GM21390 (cell line): Measurements from ENCODE around the gene CACNA1I.
"Not testable (repeated sequence)": the region's sequence is repeated elsewhere in the genome, so short reads cannot be mapped to it uniquely, and the experiment has no call there.

Experiments used
- ATAC-seq: cut with Tn5 transposase; IDR thresholded peaks from one replicate; pipeline ENCODE4 v1.9.1; 2021; ENCODE audit not compliant: unreplicated experiment

CACNA1I gene

GRCh38 chr22:39731481-39731880, 160.9 kb downstream of the CACNA1I start:
- no peak for ATAC-seq

GRCh38 chr22:39731881-39732555, 161.5 kb downstream of the CACNA1I start:
- no peak for ATAC-seq

- no peak for ATAC-seq
Measured at GRCh38 chr22:39732625-39733024, 162.1 kb downstream of the CACNA1I start.

- ATAC-seq = no peak
Measured at GRCh38 chr22:39733191-39733590, 162.6 kb downstream of the CACNA1I start.

GRCh38 chr22:39734046-39734445, 163.5 kb downstream of the CACNA1I start:
- ATAC-seq = not testable (repeated sequence)

GRCh38 chr22:39734866-39735265, 164.3 kb downstream of the CACNA1I start:
- ATAC-seq = no peak

- ATAC-seq = no peak
Measured at GRCh38 chr22:39735776-39736175, 165.2 kb downstream of the CACNA1I start.

GRCh38 chr22:39738746-39739145, 168.2 kb downstream of the CACNA1I start:
- no peak for ATAC-seq
